ENCODE data around the gene DSP.

DSP gene

DNA sequence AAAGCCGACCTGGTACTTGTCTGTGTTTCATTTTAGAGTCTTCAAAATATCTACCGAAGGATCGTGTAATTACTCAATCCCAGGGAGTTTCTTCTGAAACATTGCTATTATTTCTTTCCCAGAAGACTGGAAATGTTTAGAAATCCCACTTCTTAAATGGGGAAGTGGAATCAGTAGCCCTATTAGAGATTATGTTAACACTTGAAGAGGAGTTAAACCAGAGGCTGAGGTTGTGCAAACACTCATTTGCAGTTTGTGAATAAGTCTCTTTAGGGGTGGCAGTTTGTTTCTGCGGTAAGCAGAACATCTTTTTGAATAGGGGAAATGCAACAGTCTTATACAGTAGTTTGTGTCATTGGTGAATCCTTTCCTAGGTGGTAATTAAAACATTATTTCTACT, 21.3 kb downstream of the DSP start:
- DNase-seq (ENCODE audit: low read depth), result no peak

DNA sequence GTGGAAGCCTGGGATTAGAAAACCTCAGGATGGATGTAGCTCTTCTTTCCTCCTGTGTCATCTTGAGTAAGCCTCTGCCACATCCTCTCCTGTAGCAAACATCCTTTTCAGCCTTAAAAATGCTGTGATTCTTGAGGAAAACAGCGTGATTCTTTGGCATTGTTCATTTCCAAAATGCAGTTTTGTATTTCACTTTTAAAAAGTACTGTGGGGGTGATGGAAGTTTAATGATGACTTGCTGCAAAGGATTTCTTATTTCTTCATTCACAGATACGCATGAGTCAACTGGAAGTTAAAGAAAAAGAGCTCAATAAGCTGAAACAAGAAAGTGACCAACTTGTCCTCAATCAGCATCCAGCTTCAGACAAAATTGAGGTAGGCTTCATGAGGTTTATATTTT, 24.6 kb downstream of the DSP start:
- no peak for DNase-seq (ENCODE audit: low read depth)

DNA sequence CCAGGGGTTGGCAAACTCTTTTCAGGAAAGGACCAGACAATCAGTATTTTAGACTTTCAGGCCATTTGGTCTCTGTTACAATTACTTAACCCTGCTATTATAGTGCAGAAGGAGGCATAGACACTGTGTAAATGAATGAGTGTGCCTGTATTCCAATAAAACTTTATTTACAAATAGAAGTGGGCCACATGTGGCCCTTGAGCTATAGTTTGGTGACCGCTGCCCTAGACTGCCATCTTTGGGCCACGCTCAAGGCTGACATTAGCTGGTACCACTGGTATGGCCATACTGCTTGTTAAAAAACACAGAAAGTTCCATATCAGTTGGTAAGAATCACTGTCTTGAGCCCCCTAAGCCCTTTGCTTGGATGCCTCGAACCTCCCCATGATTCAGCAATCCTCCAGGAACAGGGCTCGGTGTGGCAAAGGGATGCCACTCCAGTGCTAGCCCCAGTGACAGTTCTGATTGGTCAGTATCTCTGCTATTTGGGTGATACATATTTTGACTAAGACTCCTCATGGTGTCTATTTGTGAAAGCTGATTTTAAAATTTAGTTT, 25.2 kb downstream of the DSP start:
- no peak for DNase-seq (ENCODE audit: low read depth)

DNA sequence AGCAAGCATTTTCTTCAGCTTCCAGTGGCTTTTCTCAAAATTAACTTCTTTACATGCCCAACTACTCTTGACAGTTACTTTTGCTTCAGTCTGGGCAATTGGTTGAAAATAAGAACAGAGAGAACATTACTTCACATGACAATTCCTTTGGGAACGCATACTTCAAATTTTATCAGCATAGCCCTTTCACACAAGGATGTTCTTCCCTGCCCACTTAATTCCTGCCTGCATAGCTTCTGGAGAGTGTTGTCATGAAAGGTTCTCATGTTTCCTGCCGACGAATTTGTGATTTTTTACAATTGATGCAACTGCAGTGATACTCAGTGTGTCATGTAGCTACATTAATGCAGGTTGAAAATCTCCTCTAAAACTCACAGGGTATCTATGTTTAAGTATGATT, 26.6 kb downstream of the DSP start:
- DNase-seq (ENCODE audit: low read depth), result no peak

DNA sequence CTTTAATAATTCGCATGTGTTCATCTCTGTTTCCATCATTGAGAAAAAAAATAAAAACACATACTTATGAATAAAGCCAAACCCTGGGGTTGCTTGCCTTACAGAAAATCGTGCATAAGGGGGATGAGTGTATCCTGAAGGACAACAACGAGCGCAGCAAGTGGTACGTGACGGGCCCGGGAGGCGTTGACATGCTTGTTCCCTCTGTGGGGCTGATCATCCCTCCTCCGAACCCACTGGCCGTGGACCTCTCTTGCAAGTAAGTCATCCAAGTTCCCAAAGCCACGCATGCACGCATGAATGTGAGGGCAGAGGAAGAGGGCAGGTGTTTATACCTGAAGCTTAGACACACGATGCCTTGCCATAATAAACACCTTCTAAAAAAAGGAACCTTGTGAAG, 27.6 kb downstream of the DSP start:
- no peak for DNase-seq (ENCODE audit: low read depth)

DNA sequence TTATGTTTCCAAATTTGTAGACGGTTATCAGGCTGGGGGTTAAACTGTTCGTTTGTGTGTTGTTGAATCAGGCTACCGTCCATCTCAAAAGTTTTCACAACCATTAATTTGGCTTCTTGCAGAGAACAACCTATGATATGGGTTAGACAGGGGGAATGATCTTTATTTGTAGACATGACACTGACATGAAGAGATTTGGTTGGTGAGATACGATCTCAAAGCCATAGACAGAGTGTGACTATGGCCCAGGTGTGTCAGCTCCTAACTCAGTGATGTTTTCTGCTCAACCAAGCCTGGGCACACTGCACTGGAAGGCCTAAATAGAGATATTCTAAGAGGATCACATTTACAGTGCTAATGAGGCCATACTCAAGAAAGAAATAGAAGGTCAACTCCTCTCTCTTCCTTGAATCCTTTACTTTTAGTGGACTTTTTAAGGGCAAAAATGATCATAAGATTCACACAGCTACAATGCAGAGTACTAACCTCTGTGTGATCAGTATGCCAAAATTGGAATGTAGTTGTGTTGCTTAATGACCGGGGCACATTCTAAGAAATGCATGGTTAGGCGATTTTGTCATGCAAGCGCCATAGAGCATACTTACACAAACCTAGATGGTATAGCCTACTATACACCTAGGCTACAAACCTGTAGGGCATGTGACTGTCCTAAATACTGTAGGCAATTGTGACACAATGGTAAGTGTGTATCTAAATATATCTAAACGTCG, 30.9 kb downstream of the DSP start:
- no peak for DNase-seq (ENCODE audit: low read depth)

DNA sequence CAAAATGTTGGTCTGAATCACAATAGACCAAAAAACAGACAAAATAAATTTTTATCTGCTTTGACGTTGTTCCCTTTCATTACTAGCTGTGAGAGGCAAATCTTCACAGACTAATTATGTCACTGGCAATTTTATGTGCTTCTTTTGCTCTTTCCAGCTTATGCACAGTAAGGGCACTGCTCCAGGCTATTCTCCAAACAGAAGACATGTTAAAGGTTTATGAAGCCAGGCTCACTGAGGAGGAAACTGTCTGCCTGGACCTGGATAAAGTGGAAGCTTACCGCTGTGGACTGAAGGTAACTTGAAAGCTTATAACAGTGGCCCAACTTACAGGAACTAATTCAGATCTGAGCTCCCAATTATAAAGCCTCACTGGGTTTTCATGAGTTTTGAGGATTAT, 33.0 kb downstream of the DSP start:
- no peak for DNase-seq (ENCODE audit: low read depth)

DNA sequence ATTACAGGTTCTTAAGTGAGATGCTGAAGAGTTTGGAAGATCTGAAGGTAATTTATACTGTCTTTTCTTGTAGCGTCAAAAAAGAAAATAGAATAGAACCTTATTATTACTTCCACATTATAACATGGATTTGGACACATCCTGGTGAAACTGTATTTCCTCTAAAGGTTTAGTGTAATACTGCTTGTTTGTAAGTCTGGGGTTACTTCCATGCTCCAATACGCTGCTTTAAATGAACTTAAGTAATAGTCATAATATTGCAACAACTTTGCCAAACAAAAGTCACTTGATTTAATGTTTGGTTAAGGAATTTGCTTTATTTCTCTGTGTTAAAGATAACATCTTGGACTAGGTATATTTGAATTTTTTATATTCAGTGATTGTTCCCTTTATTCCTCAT, 37.0 kb downstream of the DSP start:
- no peak for DNase-seq (ENCODE audit: low read depth)

DNA sequence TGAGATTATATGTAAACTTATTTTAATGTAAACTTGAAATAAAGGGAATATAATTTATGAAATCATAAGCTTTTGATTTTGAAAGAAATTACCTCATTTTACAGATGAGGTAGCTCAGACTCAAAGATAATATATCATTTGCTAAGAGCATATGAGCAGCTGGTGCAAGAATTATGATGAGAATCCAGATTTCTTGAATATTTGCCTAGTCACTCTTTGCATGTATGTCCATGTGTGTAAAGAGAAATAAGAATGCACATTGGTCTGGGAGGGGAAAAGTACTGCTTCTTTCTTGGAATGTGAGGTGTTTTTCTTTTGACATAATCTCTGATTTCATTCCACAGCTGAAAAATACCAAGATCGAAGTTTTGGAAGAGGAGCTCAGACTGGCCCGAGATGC, 37.5 kb downstream of the DSP start:
- no peak for DNase-seq (ENCODE audit: low read depth)

DNA sequence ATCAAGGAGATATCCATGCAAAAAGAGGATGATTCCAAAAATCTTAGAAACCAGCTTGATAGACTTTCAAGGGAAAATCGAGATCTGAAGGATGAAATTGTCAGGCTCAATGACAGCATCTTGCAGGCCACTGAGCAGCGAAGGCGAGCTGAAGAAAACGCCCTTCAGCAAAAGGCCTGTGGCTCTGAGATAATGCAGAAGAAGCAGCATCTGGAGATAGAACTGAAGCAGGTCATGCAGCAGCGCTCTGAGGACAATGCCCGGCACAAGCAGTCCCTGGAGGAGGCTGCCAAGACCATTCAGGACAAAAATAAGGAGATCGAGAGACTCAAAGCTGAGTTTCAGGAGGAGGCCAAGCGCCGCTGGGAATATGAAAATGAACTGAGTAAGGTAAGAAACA, 38.4 kb downstream of the DSP start:
- no peak for DNase-seq (ENCODE audit: low read depth)

DNA sequence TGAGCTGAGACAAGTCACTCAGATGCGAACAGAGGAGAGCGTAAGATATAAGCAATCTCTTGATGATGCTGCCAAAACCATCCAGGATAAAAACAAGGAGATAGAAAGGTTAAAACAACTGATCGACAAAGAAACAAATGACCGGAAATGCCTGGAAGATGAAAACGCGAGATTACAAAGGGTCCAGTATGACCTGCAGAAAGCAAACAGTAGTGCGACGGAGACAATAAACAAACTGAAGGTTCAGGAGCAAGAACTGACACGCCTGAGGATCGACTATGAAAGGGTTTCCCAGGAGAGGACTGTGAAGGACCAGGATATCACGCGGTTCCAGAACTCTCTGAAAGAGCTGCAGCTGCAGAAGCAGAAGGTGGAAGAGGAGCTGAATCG, 39.1 kb downstream of the DSP start:
- DNase-seq (ENCODE audit: low read depth), result no peak

DNA sequence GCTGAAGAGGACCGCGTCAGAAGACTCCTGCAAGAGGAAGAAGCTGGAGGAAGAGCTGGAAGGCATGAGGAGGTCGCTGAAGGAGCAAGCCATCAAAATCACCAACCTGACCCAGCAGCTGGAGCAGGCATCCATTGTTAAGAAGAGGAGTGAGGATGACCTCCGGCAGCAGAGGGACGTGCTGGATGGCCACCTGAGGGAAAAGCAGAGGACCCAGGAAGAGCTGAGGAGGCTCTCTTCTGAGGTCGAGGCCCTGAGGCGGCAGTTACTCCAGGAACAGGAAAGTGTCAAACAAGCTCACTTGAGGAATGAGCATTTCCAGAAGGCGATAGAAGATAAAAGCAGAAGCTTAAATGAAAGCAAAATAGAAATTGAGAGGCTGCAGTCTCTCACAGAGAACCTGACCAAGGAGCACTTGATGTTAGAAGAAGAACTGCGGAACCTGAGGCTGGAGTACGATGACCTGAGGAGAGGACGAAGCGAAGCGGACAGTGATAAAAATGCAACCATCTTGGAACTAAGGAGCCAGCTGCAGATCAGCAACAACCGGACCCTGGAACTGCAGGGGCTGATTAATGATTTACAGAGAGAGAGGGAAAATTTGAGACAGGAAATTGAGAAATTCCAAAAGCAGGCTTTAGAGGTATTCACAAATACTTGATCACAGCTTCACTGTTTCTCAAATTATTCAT, 39.6 kb downstream of the DSP start:
- no peak for DNase-seq (ENCODE audit: low read depth)

DNA sequence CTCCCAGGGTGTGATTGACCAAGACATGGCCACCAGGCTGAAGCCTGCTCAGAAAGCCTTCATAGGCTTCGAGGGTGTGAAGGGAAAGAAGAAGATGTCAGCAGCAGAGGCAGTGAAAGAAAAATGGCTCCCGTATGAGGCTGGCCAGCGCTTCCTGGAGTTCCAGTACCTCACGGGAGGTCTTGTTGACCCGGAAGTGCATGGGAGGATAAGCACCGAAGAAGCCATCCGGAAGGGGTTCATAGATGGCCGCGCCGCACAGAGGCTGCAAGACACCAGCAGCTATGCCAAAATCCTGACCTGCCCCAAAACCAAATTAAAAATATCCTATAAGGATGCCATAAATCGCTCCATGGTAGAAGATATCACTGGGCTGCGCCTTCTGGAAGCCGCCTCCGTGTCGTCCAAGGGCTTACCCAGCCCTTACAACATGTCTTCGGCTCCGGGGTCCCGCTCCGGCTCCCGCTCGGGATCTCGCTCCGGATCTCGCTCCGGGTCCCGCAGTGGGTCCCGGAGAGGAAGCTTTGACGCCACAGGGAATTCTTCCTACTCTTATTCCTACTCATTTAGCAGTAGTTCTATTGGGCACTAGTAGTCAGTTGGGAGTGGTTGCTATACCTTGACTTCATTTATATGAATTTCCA, 43.9 kb downstream of the DSP start:
- DNase-seq (ENCODE audit: low read depth), result no peak

DNA sequence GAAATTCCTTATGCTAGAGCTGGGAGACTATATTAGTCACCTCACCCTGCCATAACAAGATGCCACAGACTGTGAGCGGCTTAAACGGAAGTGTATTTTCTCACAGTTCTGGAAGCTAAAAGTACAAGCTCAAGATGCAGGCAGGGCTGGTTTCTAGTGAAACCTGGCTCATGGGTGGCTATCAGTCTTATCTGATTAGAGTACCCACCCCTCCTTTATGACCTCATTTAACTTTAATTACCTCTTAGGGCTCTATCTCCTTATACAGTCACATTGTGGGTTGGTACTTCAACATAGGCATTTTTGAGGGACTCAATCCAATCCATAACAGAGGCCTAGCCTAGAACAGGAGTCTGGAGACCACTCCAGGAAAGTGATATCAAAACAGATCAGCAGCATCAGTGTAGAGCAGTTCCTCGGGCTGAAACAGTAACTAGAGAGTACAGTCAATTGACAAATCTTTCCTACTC, 46.2 kb downstream of the DSP start:
- DNase-seq (ENCODE audit: low read depth), result peak; percentile 52

DNA sequence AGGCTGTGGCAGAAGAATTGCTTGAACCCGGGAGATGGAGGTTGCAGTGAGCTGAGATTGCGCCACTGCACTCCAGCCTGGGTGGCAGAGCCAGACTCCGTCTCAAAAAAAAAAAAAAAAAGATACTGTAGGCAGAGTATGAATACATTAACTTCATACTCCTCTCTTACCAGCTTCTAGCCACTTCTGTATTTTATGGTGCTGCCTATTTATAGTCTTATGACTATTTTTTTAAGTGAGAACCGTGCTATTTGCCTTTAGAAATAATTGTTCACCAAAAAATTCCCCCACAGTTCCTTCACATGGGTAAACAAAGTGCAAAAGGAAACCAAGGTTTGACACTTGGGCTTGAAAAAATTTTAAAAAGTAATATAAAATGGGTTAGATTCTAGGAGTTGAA, 47.0 kb downstream of the DSP start:
- DNase-seq (ENCODE audit: low read depth), result no peak

DNA sequence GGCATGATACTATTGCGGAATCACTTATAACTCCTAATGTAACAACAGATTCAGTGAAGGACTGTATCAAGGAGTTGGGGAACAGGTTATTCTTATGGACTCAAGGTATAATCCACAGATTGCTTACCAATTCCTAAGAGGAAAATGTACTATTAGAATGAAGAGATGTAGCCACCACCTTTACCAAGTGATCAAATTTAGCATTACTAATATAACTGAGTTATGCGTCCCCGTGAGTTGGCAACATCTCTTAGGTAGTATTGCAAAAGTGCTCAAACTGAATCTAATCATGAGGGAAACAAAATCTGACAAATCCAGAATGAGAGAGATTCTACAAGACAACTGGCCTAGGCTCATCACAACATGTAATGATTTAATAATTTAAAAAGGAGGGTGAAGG, 47.8 kb downstream of the DSP start:
- DNase-seq (ENCODE audit: low read depth), result no peak

DNA sequence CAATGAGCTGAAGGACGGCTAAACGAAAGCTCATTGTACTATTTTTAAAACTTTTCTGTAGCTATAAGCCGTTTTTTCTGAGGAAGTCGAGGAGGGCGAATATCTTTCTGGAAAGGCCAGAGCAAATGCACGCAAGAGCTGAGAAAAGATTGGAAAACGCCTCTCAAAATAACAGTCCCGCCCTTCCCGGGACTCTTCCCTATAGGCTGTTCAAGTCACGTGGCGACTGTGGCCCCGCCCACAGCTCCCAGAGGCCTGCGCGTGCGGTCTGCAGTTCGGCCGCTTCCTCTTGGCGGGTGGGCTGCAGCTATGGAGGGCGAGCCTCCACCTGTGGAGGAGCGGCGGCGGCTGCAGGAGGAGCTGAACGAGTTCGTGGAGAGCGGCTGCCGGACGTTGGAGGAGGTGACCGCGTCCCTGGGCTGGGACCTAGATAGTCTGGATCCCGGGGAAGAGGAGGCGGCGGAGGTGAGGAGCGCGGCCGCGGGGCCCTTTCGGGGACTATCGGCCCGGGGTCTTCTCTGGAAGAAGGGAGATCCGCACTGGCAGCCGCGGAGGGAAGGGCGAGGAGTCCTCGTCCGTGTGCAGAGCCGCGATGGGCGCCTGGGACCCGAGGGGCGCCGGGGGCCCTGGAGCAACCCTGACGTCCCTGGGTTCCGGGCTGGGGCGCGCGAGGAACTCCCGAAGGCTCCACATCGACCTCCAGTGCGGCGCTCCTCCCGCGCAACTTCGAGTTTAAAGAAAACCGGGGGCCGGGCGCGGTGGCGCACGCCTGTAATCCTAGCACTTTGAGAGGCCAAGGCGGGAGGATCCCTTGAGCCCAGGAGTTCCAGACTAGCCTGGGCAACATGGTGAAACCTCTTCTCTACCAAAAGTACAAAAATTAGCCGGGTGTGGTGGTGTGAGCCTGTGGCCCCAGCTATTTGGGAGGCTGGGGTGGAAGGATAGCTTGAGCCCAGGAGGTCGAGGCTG, 48.8 kb downstream of the DSP start, which contains the start of gene SNRNP48:
Gene SNRNP48 (plus strand): TSS at position 250 of the 969 bp plus-strand sequence. CDS start 60 bp downstream, at position 310.
- DNase-seq (ENCODE audit: low read depth), result peak; percentile 95

DNA sequence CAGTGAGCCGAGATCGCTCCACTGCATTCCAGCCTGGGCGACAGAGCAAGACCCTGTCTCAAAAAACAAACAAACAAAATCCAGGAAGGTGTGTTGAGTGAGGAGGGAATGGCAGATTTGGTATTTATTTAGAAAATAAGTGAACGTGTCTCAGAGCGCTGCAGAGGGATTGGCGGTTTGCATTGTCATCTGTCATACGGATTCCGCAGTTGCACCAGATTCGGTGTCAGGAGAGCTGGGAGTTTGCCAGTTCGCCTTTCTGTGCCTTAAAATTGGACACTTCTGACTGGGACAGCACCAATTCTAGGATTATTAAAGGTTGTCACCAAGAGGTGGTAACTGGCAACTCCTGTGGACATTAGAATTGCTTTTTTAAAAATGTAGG, 49.4 kb downstream of the DSP start:
- peak; percentile 60 for DNase-seq (ENCODE audit: low read depth)

DNA sequence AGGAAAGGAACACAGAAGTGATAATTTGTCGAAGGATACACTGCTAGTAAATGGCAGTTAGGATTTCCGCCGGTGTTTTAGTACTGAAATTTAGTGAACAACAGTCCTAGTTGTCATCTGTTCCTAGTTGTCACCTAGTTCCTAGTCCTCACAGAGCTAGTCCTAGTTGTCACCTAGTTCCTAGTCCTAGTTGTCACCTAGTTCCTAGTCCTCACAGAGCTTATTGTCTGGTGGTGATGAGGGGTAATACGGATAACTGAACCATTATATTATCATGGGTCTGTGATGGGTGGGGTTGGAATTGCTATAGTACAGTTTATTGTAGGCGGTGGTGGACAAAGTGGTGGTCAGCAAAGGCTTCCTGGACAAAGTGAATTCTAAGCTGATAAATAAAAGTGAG, 50.3 kb downstream of the DSP start:
- DNase-seq (ENCODE audit: low read depth), result no peak

DNA sequence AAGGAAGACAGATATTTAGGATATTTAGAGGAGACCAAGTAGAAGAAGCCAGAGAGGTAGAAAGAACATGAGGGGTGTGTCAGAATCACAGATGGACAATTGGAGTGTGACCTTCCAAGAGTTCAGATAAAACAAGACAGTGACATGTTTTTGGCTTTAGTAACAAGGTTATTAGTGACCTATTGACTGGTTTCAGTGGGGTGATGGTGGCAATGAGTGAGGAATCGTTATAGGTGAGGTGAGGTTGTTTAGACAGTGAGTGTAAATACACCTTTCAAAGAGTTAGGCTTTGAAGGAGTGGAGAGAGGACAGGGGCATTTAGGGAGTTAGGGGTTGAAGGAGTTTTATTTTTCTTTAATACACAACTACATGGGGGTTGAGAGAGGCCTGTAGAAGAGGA, 51.8 kb downstream of the DSP start:
- DNase-seq (ENCODE audit: low read depth), result no peak

DNA sequence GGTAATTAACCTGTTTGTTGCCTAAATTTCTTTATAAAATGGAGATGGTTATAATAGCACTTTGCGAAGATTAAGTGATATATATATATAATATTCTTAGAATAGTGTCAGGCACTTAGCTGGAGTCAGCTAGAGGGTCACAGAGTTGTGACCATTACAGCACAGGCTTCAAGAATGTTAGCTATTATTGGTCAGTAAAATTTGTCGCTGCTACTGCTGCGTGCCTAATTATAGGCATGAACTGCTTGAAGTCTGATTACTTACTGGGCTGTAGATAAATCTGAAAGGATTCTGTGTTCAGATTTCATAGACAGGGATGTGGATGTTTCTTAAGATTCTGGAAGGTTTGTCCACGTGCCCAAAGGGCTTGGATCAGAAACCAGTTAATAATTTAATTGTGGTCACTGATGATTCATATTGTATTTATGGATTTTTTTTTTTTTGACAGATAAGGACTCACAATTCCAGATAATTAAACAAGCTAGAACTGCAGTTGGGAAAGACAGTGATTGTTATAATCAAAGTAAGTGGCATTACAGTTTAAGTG, 53.2 kb downstream of the DSP start:
- no peak for DNase-seq (ENCODE audit: low read depth)

DNA sequence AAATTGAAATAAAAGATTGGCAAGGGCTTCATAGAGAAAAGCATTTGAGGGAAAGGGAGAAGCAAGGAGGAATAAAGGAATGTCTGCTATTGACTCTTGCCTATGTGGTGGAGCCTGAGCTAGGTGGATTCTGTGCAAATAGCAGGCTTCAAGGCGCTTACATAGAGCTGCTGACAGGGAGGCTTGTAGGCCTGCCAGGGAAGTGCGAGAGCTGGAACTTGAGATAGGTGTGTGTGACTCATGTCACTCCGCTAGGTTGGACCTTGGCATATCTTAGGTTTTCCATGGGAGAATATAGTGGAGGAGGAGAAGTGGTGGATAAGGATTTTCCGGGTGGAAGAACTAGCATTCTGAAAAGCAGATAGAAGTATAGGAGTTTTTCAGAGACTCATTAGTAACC, 62.5 kb downstream of the DSP start:
- DNase-seq (ENCODE audit: low read depth), result no peak
